Transverse colon (tissue), 4 donors: ENCODE data around the gene KTN1. TPM values are rescaled to one million over a fixed set of nuclear protein-coding genes. Genes with fewer than 3 reads are reported as not detected.

Experiments
- DNase-seq: peaks from one replicate; pipeline ENCODE4 v3.0.0-alpha.2; 2019
- H3K27ac ChIP-seq, 4 donors: fragments of 200-600 bp; sonication (generic); 2 replicates each; pipeline ENCODE4 v1.5.1; 2016 to 2018; ENCODE audit warnings: inconsistent platforms in 4 of 4
- H3K27me3 ChIP-seq: fragments of 200-600 bp; sonication (generic); 2 replicates; pipeline ENCODE4 v1.5.1; 2017; ENCODE audit warnings: inconsistent platforms
- H3K36me3 ChIP-seq, 4 donors: fragments of 200-600 bp; sonication (generic); 2 replicates each; pipeline ENCODE4 v1.5.1; 2017 to 2019; ENCODE audit warnings: inconsistent platforms in 4 of 4
- H3K4me1 ChIP-seq, 4 donors: fragments of 200-600 bp; sonication (generic); 2 replicates each; pipeline ENCODE4 v1.5.1; 2017 to 2020; ENCODE audit warnings: inconsistent platforms in 4 of 4
- H3K4me3 ChIP-seq, 4 donors: fragments of 200-600 bp; sonication (generic); 1 replicate in 1 of 4; 2 replicates in 3 of 4; pipeline versions ENCODE4 v1.5.1 to v1.6.1; 2017 to 2019; ENCODE audit warnings: inconsistent platforms in 4 of 4
- H3K9me3 ChIP-seq, 2 donors: fragments of 200-600 bp; sonication (generic); 2 replicates each; pipeline ENCODE4 v1.5.1; 2017 to 2019; ENCODE audit warnings: inconsistent platforms in 2 of 2
- EP300 ChIP-seq: sonication (generic); formaldehyde crosslinking; IDR thresholded peaks from one replicate; pipeline ENCODE4 v1.6.1; 2017; ENCODE audit warnings: antibody characterized with exemption, low read depth
- POLR2A ChIP-seq: fragments of 450-650 bp; IDR thresholded peaks from one replicate; pipeline ENCODE4 v1.6.1; 2016; ENCODE audit warnings: antibody characterized with exemption, mild to moderate bottlenecking, moderate library complexity
- POLR2AphosphoS5 ChIP-seq, 3 donors: sonication (generic); formaldehyde crosslinking; IDR thresholded peaks; one replicate each; pipeline ENCODE4 v1.6.1; 2016; ENCODE audit warnings: antibody characterized with exemption in 3 of 3
- WGBS, 2 donors: methylation state at CpG; one replicate each; pipeline ENCODE4 v1.1.5; 2018; ENCODE audit warnings: low coverage in 1 of 2; 5-methylcytosine and 5-hydroxymethylcytosine counted together
- in situ Hi-C, 4 donors: fragments of 200-750 bp; cut with MboI; loops; one replicate each; pipeline versions ENCODE4 v1.15.0 to v1.15.1; 2017; ENCODE audit warnings: low sequenced_read_pairs in 3 of 4, low pct_ligation_motif_present in 1 of 4, low pct_unique_long_range_greater_than_20kb in 1 of 4
- intact Hi-C: fragments of 100-400 bp; cut with DNase I; formaldehyde crosslinking; loops from one replicate; pipeline ENCODE4 v1.15.1; 2023; ENCODE audit warnings: low total_unique reads
- total RNA-seq, 4 donors: library from RNA; depleted of rRNA; stranded (reverse); fragments of >200 nt; gene quantifications; one replicate each; pipeline ENCODE4 v1.1.0, GENCODE V29; 2016
- TF ChIP-seq, protein P1 (sequence below), 5 experiments: fragments of 200-600 bp in 3 of 5; fragments of 450-650 bp in 2 of 5; sonication (generic) in 3 of 5; IDR thresholded peaks; 1 replicate in 2 of 5; 2 replicates in 3 of 5; pipeline ENCODE4 v1.5.1; 2016 to 2017; ENCODE audit warnings: antibody characterized with exemption in 5 of 5, inconsistent platforms in 3 of 5, mild to moderate bottlenecking in 2 of 5, moderate library complexity in 1 of 5

KTN1 gene
- total RNA-seq, 4 donors from 2014 or later = 101 to 279 (median 129) TPM

- intact Hi-C loops = loop anchor here (2.0 kb wide), 1 partner anchor 56 kb away; no protein-coding TSS in a partner anchor
- Histone ChIP-seq H3K4me3 (peak overlapping the region in 1 of 4 donors; percentile 100), H3K27me3 (no peaks in the 10 kb centered on the region), H3K4me1 (peaks cover 7 to 31% (median 20%) of the 10 kb centered on the region in 4 donors), H3K36me3 (no peaks in the 10 kb centered on the region), H3K9me3 (no peaks in the 10 kb centered on the region), H3K27ac (peak overlapping the region in 3 of 4 donors; percentile 97 to 99 (median 97))
- WGBS, 2 donors = 76 to 81% methylated on average over 8 of the region's 8 CpGs
- no peak for TF ChIP-seq POLR2A
- TF ChIP-seq, protein P1, sequence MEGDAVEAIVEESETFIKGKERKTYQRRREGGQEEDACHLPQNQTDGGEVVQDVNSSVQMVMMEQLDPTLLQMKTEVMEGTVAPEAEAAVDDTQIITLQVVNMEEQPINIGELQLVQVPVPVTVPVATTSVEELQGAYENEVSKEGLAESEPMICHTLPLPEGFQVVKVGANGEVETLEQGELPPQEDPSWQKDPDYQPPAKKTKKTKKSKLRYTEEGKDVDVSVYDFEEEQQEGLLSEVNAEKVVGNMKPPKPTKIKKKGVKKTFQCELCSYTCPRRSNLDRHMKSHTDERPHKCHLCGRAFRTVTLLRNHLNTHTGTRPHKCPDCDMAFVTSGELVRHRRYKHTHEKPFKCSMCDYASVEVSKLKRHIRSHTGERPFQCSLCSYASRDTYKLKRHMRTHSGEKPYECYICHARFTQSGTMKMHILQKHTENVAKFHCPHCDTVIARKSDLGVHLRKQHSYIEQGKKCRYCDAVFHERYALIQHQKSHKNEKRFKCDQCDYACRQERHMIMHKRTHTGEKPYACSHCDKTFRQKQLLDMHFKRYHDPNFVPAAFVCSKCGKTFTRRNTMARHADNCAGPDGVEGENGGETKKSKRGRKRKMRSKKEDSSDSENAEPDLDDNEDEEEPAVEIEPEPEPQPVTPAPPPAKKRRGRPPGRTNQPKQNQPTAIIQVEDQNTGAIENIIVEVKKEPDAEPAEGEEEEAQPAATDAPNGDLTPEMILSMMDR (IDR thresholded peaks at IDR 0.05) = no peak
- TF ChIP-seq EP300 = no peak
- no peak for TF ChIP-seq POLR2AphosphoS5 (IDR thresholded peaks at IDR 0.05)
- in situ Hi-C loops = no loop called here
- DNase-seq = no peak
Measured at GRCh38 chr14:55578511-55578910, 1.5 kb upstream of the KTN1 start.

GRCh38 chr14:55580470-55581341, 699 bp downstream of the KTN1 start:
- 0% methylated on average over 22 of the region's 84 CpGs; no CpG with 5 or more reads in 1 of the 2 donors for WGBS, 2 donors
- intact Hi-C loops = no loop called here
- H3K4me3 ChIP-seq = peak overlapping the region; percentile 86 to 100 (median 95)
- peaks cover 20 to 53% (median 38%) of the 10 kb centered on the region in 4 donors for H3K4me1 ChIP-seq
- H3K27me3 ChIP-seq = no peaks in the 10 kb centered on the region
- peak; percentile 47 for DNase-seq
- no peaks in the 10 kb centered on the region for H3K9me3 ChIP-seq
- no peaks in the 10 kb centered on the region for H3K36me3 ChIP-seq
- no peak for TF ChIP-seq EP300
- TF ChIP-seq POLR2A = peak; percentile 20
- peak in 1 of 3 donors; percentile 3 for TF ChIP-seq POLR2AphosphoS5 (IDR thresholded peaks at IDR 0.05)
- TF ChIP-seq, protein P1 (IDR thresholded peaks at IDR 0.05) = peak in 4 of 5 experiments; percentile 7 to 49 (median 32)
- in situ Hi-C loops = no loop called here
- peak overlapping the region; percentile 95 to 99 (median 97) for H3K27ac ChIP-seq

DNA sequence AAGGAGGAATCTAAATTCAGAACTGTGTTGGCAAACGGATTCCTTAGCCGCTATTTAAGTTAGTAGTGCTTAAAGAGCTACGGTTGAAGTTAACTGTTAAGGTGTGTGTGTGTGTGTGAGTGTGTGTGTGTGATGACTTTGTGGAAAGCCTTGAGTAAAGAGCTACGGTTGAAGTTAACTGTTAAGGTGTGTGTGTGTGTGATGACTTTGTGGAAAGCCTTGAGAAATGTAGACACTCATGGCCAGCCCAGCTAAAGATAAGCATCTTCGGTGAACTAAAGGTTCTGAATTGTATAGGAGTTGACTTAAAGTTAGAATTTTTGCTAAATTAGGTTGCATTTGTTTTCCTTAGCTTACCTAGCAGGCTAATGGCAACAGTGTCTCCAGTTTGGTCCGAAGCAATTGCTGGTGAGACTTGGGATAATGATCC, 1.4 kb downstream of the KTN1 start:
- no peaks in the 10 kb centered on the region for H3K36me3 ChIP-seq
- in situ Hi-C loops = no loop called here
- DNase-seq = no peak
- no peaks in the 10 kb centered on the region for H3K9me3 ChIP-seq
- peaks cover 26 to 59% (median 42%) of the 10 kb centered on the region in 4 donors for H3K4me1 ChIP-seq
- H3K4me3 ChIP-seq = peak overlapping the region; percentile 86 to 100 (median 95)
- intact Hi-C loops = no loop called here
- WGBS, 2 donors = 13 to 20% methylated on average over 3 to 6 of the region's 6 CpGs
- H3K27me3 ChIP-seq = no peaks in the 10 kb centered on the region
- H3K27ac ChIP-seq = peak overlapping the region; percentile 95 to 99 (median 97)
- TF ChIP-seq POLR2A = peak; percentile 1
- TF ChIP-seq EP300 = no peak

DNA sequence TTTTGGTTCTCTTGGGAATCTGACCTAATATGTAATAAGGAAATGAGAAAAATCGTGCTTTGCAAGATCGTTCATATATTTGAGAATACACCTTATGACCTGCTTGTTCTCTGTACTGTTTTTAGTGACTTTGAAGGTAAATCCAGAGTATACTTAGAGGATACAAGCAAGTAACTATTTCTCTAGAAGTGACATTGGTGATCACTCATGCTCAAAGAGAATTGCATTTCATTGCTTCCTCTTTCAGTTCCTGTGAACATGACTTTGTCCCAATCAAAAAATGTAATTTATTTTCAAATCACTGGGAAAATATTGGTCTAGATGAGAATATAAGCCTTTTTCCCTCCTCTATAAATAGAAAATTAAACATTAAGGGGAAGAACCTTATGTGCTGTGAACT, 2.7 kb downstream of the KTN1 start:
- WGBS, 2 donors = 40 to 55% methylated on average over 2 of the region's 2 CpGs
- DNase-seq = no peak
- in situ Hi-C loops (no loop called here), intact Hi-C loops (no loop called here)
- Histone ChIP-seq H3K4me1 (peaks cover 29 to 73% (median 50%) of the 10 kb centered on the region in 4 donors), H3K27ac (peak overlapping the region in 2 of 4 donors; percentile 67 to 69), H3K9me3 (no peaks in the 10 kb centered on the region), H3K4me3 (no peak overlapping the region), H3K27me3 (no peaks in the 10 kb centered on the region), H3K36me3 (no peaks in the 10 kb centered on the region)
- TF ChIP-seq POLR2AphosphoS5 (IDR thresholded peaks at IDR 0.05) (no peak), EP300 (no peak)
- TF ChIP-seq, protein P1 (IDR thresholded peaks at IDR 0.05) = no peak
